Spinal cord (tissue), 10 donors: ENCODE results near the gene SH3BGRL. TPM values are rescaled to one million over a fixed set of nuclear protein-coding genes. Genes with fewer than 3 reads are reported as not detected.
A peak's percentile ranks its signal among the peaks of the same experiment; 100 is the strongest.

ENCODE experiments used
- DNase-seq, 6 donors: peaks; one replicate each; pipeline versions ENCODE4 v3.0.0 to v3.0.0-alpha.2; 2013 to 2015; ENCODE audit warnings: low spot score in 6 of 6, low read depth in 4 of 6
- H3K27ac ChIP-seq: one replicate; pipeline ENCODE4 v1.5.1; 2013; ENCODE audit warnings: low read depth, low read length, control low read depth
- H3K27me3 ChIP-seq: one replicate; pipeline ENCODE4 v1.6.1; 2013; ENCODE audit warnings: low read length; ENCODE audit not compliant: control insufficient read depth, insufficient read depth
- H3K36me3 ChIP-seq: one replicate; pipeline ENCODE4 v1.6.1; 2013; ENCODE audit warnings: low read length; ENCODE audit not compliant: control insufficient read depth, insufficient read depth
- H3K4me1 ChIP-seq: one replicate; pipeline ENCODE4 v1.6.1; 2013; ENCODE audit warnings: low read length; ENCODE audit not compliant: control insufficient read depth, insufficient read depth
- H3K4me3 ChIP-seq: one replicate; pipeline ENCODE4 v1.5.1; 2013; ENCODE audit warnings: low read depth, low read length, control low read depth
- H3K9me3 ChIP-seq: one replicate; pipeline ENCODE4 v1.6.1; 2013; ENCODE audit warnings: low read length; ENCODE audit not compliant: control insufficient read depth, insufficient read depth
- WGBS: methylation state at CpG from one replicate; pipeline ENCODE4 v1.1.5; 2013; ENCODE audit warnings: missing lambda C conversion rate; ENCODE audit not compliant: insufficient coverage; 5-methylcytosine and 5-hydroxymethylcytosine counted together
- polyA plus RNA-seq, 2 donors: library from polyadenylated mRNA; unstranded; fragments of 120-200 nt; gene quantifications; one replicate each; pipeline ENCODE4 v1.2.1, GENCODE V29; 2013; ENCODE audit not compliant: insufficient read length in 2 of 2
- total RNA-seq, 2 donors: library from RNA; depleted of rRNA in 1 of 2; stranded (reverse); fragments of 120-200 nt in 1 of 2; fragments of >200 nt in 1 of 2; gene quantifications; one replicate each; pipeline versions ENCODE4 v1.2.3 to v1.2.4, GENCODE V29; 2013 to 2014
- donor health status: healthy.

SH3BGRL gene
- total and polyA plus RNA-seq, 4 donors, result 119 to 178 (median 137) TPM

- DNase-seq, result no peak
- Histone ChIP-seq H3K4me1 (no peaks in the 10 kb centered on the region), H3K27me3 (no peaks in the 10 kb centered on the region), H3K27ac (no peak overlapping the region), H3K4me3 (no peak overlapping the region), H3K9me3 (peaks cover 5% of the 10 kb centered on the region), H3K36me3 (peaks cover 12% of the 10 kb centered on the region)
- 77% methylated on average over 3 of the region's 7 CpGs for WGBS
These were observed 39.9 kb downstream of the SH3BGRL start for GRCh38 chrX:81241753-81242152.

GRCh38 chrX:81255876-81256275 lies 54.0 kb downstream of the SH3BGRL start:
- Histone ChIP-seq H3K36me3 (no peaks in the 10 kb centered on the region), H3K27me3 (no peaks in the 10 kb centered on the region), H3K4me3 (no peak overlapping the region), H3K9me3 (no peaks in the 10 kb centered on the region), H3K27ac (no peak overlapping the region), H3K4me1 (no peaks in the 10 kb centered on the region)
- no CpG with 5 or more reads among the region's 2 CpGs for WGBS
- no peak for DNase-seq

GRCh38 chrX:81257817-81258216 lies 55.9 kb downstream of the SH3BGRL start:
- Histone ChIP-seq H3K4me3 (no peak overlapping the region), H3K4me1 (no peaks in the 10 kb centered on the region), H3K9me3 (no peaks in the 10 kb centered on the region), H3K36me3 (no peaks in the 10 kb centered on the region), H3K27ac (no peak overlapping the region), H3K27me3 (no peaks in the 10 kb centered on the region)
- DNase-seq, result no peak

GRCh38 chrX:81259020-81259713 lies 57.3 kb downstream of the SH3BGRL start:
- Histone ChIP-seq H3K9me3 (no peaks in the 10 kb centered on the region), H3K4me3 (no peak overlapping the region), H3K27ac (no peak overlapping the region), H3K36me3 (no peaks in the 10 kb centered on the region), H3K4me1 (no peaks in the 10 kb centered on the region), H3K27me3 (no peaks in the 10 kb centered on the region)
- WGBS, result 13% methylated on average over 1 of the region's 1 CpG
- DNase-seq, result no peak

GRCh38 chrX:81259714-81260395 lies 58.0 kb downstream of the SH3BGRL start:
- no peak for DNase-seq
- no peak overlapping the region for H3K4me3 ChIP-seq
- no peaks in the 10 kb centered on the region for H3K4me1 ChIP-seq
- no peaks in the 10 kb centered on the region for H3K27me3 ChIP-seq
- no peaks in the 10 kb centered on the region for H3K9me3 ChIP-seq
- no peak overlapping the region for H3K27ac ChIP-seq
- H3K36me3 ChIP-seq, result no peaks in the 10 kb centered on the region
- WGBS, result no CpG with 5 or more reads among the region's 3 CpGs

- Histone ChIP-seq H3K4me3 (no peak overlapping the region), H3K27ac (no peak overlapping the region), H3K27me3 (no peaks in the 10 kb centered on the region), H3K4me1 (no peaks in the 10 kb centered on the region), H3K9me3 (no peaks in the 10 kb centered on the region), H3K36me3 (no peaks in the 10 kb centered on the region)
- no peak for DNase-seq
- no CpG with 5 or more reads among the region's 2 CpGs for WGBS
These were observed 59.7 kb downstream of the SH3BGRL start for GRCh38 chrX:81261576-81261975.

GRCh38 chrX:81263059-81263458 lies 61.2 kb downstream of the SH3BGRL start:
- H3K9me3 ChIP-seq, result no peaks in the 10 kb centered on the region
- DNase-seq, result no peak
- H3K27me3 ChIP-seq, result no peaks in the 10 kb centered on the region
- no CpG with 5 or more reads among the region's 2 CpGs for WGBS
- H3K4me3 ChIP-seq, result no peak overlapping the region
- H3K4me1 ChIP-seq, result no peaks in the 10 kb centered on the region
- H3K27ac ChIP-seq, result no peak overlapping the region
- H3K36me3 ChIP-seq, result no peaks in the 10 kb centered on the region

- Histone ChIP-seq H3K27ac (no peak overlapping the region), H3K9me3 (no peaks in the 10 kb centered on the region), H3K27me3 (no peaks in the 10 kb centered on the region), H3K36me3 (peaks cover 5% of the 10 kb centered on the region), H3K4me3 (no peak overlapping the region), H3K4me1 (no peaks in the 10 kb centered on the region)
- WGBS, result 40% methylated on average over 1 of the region's 2 CpGs
- peak in 2 of 6 donors; percentile 13 to 25 for DNase-seq
These were observed 76.7 kb downstream of the SH3BGRL start for GRCh38 chrX:81278616-81279015.

GRCh38 chrX:81280148-81280547 lies 78.2 kb downstream of the SH3BGRL start:
- no peaks in the 10 kb centered on the region for H3K27me3 ChIP-seq
- 64% methylated on average over 6 of the region's 8 CpGs for WGBS

GRCh38 chrX:81286075-81286474 lies 84.2 kb downstream of the SH3BGRL start:
- no peaks in the 10 kb centered on the region for H3K4me1 ChIP-seq
- H3K27ac ChIP-seq, result no peak overlapping the region
- no peaks in the 10 kb centered on the region for H3K27me3 ChIP-seq
- WGBS, result no CpG with 5 or more reads among the region's 3 CpGs
- no peak for DNase-seq
- no peaks in the 10 kb centered on the region for H3K36me3 ChIP-seq
- no peak overlapping the region for H3K4me3 ChIP-seq
- peaks cover 6% of the 10 kb centered on the region for H3K9me3 ChIP-seq

More at GRCh38 chrX:81280148-81280547, 78.2 kb downstream of the SH3BGRL start:
- H3K9me3 ChIP-seq, result no peaks in the 10 kb centered on the region
- H3K4me1 ChIP-seq, result no peaks in the 10 kb centered on the region
- H3K4me3 ChIP-seq, result no peak overlapping the region
- no peak for DNase-seq
- no peak overlapping the region for H3K27ac ChIP-seq
- H3K36me3 ChIP-seq, result peaks cover 5% of the 10 kb centered on the region
